Measurements from ENCODE around the gene TMEM109.
"Not testable (repeated sequence)": the region's sequence is repeated elsewhere in the genome, so short reads cannot be mapped to it uniquely, and the experiment has no call there.

TMEM109 gene

GRCh38 chr11:60878245-60879101 lies 35.5 kb upstream of the TMEM109 start:
- no peak for DNase-seq (ENCODE audit: low read depth in 2 of 2)

DNA sequence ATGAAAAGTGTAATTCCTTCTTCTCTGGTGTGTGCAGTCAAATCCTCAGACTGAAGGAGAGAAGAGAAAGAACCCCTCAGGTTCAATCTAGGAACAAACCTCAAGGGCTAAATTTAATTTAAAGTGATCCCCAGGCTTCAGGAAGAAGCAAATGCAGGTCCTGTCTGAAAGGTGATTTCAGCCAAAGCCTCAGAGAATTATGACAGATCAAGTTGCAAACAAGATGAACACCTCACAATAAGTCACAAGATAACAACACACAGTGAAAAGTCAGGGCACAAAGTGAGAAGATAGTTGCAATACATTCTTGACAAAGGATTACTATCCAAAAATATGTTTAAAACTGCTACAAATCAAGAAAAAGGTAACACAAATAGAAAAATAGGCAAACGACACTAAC lies 34.9 kb upstream of the TMEM109 start:
- no peak for DNase-seq (ENCODE audit: low read depth in 2 of 2)

GRCh38 chr11:60879971-60880588 lies 33.9 kb upstream of the TMEM109 start:
- DNase-seq (ENCODE audit: low read depth in 2 of 2) = no peak

DNA sequence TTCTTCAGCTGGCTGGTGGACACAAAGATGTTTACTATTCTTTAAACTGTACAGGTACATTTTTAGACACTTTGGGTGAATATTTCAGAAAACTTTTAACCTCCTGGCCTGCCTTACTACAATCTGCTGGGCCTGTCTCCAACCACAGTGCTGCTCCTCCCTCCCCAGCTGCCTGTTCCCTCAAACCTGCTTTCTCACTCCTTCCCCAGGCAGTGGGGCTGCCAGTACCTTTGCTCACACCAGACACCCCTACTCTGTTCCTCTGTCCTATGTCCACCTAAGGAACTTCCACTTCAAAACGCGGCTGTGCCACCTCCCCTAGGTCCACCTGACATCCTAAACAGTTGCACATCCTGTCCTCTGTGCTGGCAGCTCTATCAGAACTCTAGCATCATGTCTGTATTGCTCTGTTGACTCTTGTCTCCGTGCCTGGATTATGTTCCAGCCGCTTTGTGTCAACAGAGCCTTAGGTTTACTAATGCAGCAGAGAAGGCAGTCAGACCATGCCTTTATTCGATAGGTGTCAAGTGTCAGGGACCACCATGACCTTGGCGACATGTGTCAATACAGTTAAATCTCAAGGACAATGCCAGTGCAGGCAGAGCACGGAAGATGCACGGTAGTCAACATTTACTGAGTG lies 33.2 kb upstream of the TMEM109 start:
- DNase-seq (ENCODE audit: low read depth in 2 of 2) = no peak

GRCh38 chr11:60887556-60887955 lies 26.4 kb upstream of the TMEM109 start:
- no peak for DNase-seq (ENCODE audit: low read depth in 2 of 2)

DNA sequence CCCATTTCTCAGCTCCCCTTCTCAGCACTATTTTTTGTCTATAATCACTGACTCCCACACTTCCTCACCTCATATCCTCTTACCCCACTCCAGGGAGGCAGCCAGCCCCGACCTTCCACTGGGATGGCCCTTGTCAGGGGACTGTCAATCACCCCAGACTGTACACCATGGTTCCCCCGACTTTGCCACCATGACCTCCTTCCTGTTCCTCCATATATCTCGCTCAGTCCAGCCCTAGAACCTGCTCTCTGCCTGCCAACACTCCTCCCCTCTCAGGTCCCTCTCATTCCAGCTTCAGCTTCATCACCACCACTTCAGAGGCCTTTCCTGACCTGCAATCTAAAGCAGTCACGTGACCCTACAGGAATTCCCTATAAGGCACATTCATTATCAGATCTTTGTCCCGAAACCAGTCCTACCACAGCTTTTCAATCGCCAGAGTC lies 24.1 kb upstream of the TMEM109 start:
- DNase-seq (ENCODE audit: low read depth in 2 of 2) = no peak

DNA sequence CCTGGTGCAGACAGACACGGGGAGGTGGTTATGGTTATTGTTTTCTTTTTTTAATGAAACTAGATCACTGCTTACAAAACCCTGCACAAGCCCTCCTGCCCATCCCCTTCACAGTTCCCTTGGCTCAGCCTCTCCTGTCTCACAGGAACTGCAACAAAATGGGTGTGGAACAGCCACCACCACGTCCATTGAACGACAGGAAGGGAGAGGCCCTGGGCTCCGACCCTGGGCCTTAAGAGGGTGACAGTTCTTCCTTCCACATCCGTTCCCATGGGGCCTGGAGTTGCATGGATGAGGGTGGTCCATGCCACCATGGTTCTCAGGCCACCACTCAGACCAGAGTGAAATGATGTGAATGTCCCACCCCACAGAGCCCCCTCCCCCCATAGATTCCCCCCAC lies 23.3 kb upstream of the TMEM109 start:
- DNase-seq (ENCODE audit: low read depth in 2 of 2) = no peak

DNA sequence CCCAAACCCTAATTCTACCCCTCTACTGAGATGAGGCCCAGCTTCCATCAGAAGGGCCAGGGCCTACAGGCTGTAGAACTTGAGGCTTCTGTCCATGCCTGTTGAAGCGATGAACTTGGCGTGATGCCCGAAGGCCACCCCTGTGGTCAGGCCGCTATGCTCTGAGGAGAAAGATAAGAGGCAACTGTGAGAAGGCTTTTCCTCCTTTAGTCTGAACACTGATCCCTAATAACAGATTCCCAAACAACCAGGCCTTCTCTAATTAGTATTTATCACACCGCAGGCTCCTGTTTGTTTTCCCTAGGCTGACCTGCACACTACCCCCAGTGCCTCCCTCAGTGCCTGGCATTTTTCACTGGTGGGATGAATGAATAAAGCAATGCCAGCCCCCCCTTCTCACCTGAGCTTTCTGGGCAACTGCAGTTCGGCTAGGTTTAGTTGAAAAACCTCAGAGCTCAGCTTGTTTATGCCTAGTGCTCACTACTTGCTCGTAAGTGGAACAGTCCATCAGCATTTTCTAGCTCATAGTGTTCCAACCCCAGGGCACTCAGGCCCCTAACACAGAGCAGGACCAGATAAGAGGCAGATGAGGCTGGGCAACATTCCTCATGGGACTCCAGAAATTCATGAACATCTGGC lies 22.7 kb upstream of the TMEM109 start:
- DNase-seq (ENCODE audit: low read depth in 2 of 2) = no peak

DNA sequence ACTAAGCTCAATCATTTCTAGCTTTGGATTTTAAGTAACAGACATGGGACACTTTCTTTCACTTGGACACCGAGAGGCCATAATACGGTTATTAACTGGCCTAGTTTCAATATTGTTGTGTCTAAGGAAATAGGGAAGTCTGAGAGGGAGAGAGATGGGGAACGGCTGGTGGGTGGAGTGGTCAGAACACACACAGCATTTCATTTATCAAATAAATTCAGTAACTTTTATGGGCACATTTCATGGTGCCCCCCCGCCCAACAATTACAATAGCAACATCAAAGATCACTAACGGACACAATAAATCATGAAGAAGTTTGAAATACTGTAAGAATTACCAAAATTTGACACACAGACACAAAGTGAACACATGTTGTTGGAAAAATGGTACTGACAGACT lies 18.3 kb upstream of the TMEM109 start:
- no peak for DNase-seq (ENCODE audit: low read depth in 2 of 2)

- DNase-seq (ENCODE audit: low read depth in 2 of 2) = no peak
Measured at GRCh38 chr11:60897496-60897895, 16.5 kb upstream of the TMEM109 start.

DNA sequence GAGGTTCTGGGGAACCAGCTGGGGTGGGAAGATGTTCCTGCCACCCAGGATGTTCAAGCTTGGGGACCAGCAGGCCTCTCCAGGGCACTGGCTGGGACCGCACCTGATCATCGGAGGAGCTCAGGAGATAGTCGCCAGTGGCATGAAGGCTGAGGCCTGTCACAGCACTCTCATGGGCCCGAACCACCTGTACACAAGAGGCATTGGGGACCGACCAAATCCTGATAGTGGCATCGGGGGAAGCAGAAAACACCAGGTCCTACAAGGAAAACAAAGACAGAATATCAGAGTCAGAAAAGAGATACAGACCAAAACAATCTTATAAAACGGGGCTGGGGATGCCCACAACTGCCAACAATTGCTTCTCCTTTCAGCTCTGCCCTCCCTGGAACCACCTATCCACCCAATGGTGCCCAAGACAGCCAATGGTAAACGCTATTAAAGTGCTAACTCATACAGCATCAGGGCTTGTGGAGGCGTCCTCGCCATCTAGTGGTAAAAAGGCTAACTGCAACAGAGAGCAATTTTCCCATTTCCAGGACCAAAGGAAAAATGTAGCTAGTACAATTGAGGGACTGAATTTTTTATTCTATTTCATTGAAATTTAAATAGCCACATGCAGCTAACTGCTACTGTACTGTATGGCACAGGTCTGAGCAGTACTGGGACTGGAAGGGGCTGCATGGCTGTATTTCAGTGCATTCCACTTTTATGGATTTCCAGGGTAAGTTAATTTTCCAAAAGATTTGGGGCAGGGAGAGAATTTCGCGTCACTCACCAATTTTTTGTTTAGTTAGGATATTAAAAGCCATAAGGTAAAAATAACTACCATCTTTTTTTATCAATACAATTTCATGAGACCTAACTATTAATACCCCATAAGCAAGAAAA lies 14.7 kb upstream of the TMEM109 start:
- DNase-seq (ENCODE audit: low read depth in 2 of 2) = no peak

- no peak for DNase-seq (ENCODE audit: low read depth in 2 of 2)
Measured at GRCh38 chr11:60899977-60900376, 14.0 kb upstream of the TMEM109 start.

GRCh38 chr11:60900673-60901404 lies 13.1 kb upstream of the TMEM109 start:
- no peak for DNase-seq (ENCODE audit: low read depth in 2 of 2)

DNA sequence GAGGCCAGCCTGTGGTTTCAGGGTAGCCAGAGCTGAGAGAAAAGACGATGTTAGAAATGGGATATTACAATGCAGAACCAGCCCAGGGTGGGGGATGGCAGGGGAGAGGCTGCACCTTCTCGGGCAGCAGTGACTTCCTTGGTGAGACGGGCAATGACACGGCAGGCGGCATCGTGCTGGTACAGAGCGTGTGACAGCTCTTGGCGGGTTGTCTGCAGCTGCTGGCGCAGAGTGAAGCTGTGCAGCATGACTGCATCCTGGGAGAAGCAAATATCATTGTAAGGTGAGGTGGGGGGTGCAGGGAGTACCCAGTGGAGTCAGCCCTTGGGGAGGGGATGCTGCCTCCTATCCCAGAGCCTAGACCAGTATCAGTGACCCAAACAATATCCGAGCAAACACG lies 11.3 kb upstream of the TMEM109 start:
- no peak for DNase-seq (ENCODE audit: low read depth in 2 of 2)

GRCh38 chr11:60905047-60905446 lies 8.9 kb upstream of the TMEM109 start:
- DNase-seq (ENCODE audit: low read depth in 2 of 2) = no peak

GRCh38 chr11:60905551-60906113 lies 8.3 kb upstream of the TMEM109 start:
- DNase-seq (ENCODE audit: low read depth in 2 of 2) = no peak

DNA sequence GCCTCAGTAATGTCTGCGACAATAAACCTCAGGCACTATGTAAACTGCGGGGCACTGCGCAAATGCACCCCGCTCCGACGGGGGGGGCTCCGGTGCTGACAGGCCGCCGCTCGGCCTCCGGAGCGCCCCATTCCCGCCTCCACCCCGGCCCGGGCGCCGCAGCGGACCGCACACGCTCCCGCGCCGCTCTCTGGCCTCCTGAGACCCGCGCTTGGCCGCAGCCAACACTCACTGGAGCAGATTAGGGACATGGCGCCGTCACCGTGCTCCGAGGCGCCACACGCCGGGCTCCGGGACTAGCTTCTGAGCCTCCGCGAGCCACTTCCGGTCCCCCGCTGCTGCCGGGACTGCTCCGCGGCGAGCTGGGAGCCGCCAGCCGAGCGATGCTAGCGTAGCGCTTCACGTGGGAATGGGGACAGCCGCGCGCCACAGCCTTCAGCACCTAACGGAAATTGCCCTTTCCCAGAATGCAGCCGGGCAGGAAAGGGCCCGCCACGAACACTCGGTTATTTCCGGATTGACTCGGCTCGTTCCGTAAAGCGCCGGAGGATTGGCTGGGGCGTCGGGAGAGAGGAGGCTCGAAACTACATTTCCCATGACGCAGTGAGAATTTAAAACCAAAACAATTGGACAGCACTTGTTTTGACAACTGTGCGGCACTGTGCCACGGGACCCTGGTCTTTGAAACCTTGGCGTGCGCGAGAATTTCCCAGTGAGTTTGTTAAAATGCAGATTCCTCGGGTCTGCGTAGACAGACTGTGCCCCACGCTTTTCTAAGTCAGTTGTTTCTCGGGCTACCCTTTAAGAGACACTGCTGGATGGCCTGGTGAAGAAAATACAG lies 7.6 kb upstream of the TMEM109 start, which contains the start of gene PRPF19:
Gene PRPF19, minus strand, starts transcription at position 454 of the 841 bp plus-strand sequence. Its CDS starts 203 bp downstream, at position 251.
- DNase-seq (ENCODE audit: low read depth in 2 of 2) = peak; percentile 83

DNA sequence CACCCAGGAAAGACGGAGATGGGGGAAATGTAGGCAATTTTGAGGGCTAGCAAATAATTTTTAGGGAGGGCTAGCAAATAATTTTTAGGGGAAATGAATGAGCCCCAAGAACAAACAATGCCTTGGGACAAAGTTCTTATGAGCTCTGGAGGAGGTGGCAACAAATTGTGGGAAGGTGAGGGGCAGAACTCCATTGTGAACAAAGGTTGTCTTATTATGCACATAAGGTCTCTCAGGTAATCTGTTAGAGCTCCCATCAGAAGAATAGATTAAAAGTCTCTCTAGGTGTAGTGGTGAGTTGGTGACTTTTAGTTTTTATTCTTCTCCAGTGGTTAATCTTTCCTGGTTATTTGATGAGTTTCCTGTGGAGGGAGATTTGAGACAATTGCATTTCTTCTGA lies 5.2 kb upstream of the TMEM109 start:
- no peak for DNase-seq (ENCODE audit: low read depth in 2 of 2)

- not testable (repeated sequence) for DNase-seq (ENCODE audit: low read depth in 2 of 2)
Measured at GRCh38 chr11:60909680-60910280, 4.2 kb upstream of the TMEM109 start.

Measured in fibroblast of skin of left biceps (primary cell).